ENCODE measurements around the gene SLC48A1. TPM values are rescaled to one million over a fixed set of nuclear protein-coding genes. Genes with fewer than 3 reads are reported as not detected.

SLC48A1 gene
- total and polyA plus RNA-seq, 10 of the 15 experiments (the other 5 are each of a cell fraction or from before 2014, with no cell fraction given), result 1.1 to 4.9 (median 1.9) TPM

DNA sequence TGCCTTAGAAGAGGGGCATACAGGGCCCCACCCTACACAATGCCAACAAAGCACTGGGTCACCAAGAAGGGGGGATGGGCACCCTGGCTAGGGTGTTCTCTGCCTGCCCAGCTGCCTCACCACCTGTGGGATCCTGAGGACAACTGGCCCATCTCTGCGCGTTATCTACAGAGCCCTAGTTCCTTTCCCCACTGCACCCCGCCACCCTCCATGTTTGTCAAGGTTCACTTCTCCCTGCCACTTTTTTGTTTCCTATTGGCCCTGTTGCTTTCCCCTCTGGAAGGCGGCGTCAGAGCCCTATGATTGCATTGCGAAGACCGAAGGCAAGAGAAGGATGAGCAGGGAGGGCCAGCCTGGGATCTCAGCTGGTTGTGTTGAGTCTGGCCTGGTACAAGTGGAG is 1.6 kb downstream of the SLC48A1 start:
- POLR2A ChIA-PET, result interaction anchor here (2.1 kb wide), 1 partner anchor 32 kb away, joined by 5 read pairs; no protein-coding TSS in a partner anchor
- DNase-seq (ENCODE audit: low read depth, low spot score) (no peak), FAIRE-seq (no peak), ATAC-seq (no peak)
- no TSS peak for BruUV-seq (replicated peaks)
- no peak overlapping the region for H3K4me2 ChIP-seq (ENCODE audit: control insufficient read depth, insufficient read depth)
- H2AFZ ChIP-seq (ENCODE audit: control insufficient read depth, low read depth, low read length), result no peak overlapping the region
- no peak overlapping the region for H3K9ac ChIP-seq (ENCODE audit: control insufficient read depth, insufficient read depth, low read length)
- peaks cover 17% of the 10 kb centered on the region; the same call in 1 of the 2 replicates for H3K4me1 ChIP-seq (ENCODE audit: control insufficient read depth, insufficient read depth, low read length)
- H3K79me2 ChIP-seq (ENCODE audit: control insufficient read depth, insufficient read depth, low read length), result no peaks in the 10 kb centered on the region
- in situ Hi-C loops (cut with MboI) (loop anchor here (5.0 kb wide), 2 partner anchors 62 to 122 kb away; no protein-coding TSS in a partner anchor), intact Hi-C loops (cut with micrococcal nuclease; ENCODE audit: unreplicated experiment) (loop anchor here (5.0 to 10.0 kb wide), 2 partner anchors 63 to 740 kb away; no protein-coding TSS in a partner anchor)
- CTCF ChIA-PET, result interaction anchor here (1.0 to 19.3 kb wide), 6 partner anchors 16 to 62 kb away, joined by 4 to 814 read pairs (median 66); partner anchors contain the start of gene RAPGEF3
- no peaks in the 10 kb centered on the region for H3K27me3 ChIP-seq (replicated peaks in 1 of 2; ENCODE audit: control insufficient read depth in 2 of 2, insufficient read depth in 2 of 2, low read length in 1 of 2)
- 95% methylated on average over 7 of the region's 7 CpGs for WGBS (ENCODE audit: insufficient coverage, insufficient replicate concordance, low lambda C conversion rate, missing lambda C conversion rate)
- H3K4me3 ChIP-seq, result no peak overlapping the region
- H3K27ac ChIP-seq (ENCODE audit: control insufficient read depth, insufficient read depth), result no peak overlapping the region
- no peaks in the 10 kb centered on the region for H3K36me3 ChIP-seq (ENCODE audit: control insufficient read depth in 2 of 2, insufficient read depth in 2 of 2, low read length in 1 of 2)
- RAD21 ChIA-PET (ENCODE audit: unreplicated experiment), result interaction anchor here (1.1 to 9.0 kb wide), 4 partner anchors 33 to 65 kb away, joined by 4 to 120 read pairs (median 26); no protein-coding TSS in a partner anchor
- H4K20me1 ChIP-seq (ENCODE audit: control insufficient read depth, insufficient read depth), result no peaks in the 10 kb centered on the region
- H3K9me3 ChIP-seq (replicated peaks; ENCODE audit: control insufficient read depth, insufficient read depth, low read length), result no peaks in the 10 kb centered on the region
- TF ChIP-seq MXI1 (IDR thresholded peaks at IDR 0.05; ENCODE audit: low read depth, low read length) (no peak), POLR2AphosphoS5 (IDR thresholded peaks at IDR 0.05; ENCODE audit: low read length) (no peak), RBBP5 (conservative IDR thresholded peaks at IDR 0.05) (no peak), E4F1 (IDR thresholded peaks at IDR 0.05; ENCODE audit: borderline replicate concordance, partially characterized antibody) (no peak)
- TF ChIP-seq, protein P1, sequence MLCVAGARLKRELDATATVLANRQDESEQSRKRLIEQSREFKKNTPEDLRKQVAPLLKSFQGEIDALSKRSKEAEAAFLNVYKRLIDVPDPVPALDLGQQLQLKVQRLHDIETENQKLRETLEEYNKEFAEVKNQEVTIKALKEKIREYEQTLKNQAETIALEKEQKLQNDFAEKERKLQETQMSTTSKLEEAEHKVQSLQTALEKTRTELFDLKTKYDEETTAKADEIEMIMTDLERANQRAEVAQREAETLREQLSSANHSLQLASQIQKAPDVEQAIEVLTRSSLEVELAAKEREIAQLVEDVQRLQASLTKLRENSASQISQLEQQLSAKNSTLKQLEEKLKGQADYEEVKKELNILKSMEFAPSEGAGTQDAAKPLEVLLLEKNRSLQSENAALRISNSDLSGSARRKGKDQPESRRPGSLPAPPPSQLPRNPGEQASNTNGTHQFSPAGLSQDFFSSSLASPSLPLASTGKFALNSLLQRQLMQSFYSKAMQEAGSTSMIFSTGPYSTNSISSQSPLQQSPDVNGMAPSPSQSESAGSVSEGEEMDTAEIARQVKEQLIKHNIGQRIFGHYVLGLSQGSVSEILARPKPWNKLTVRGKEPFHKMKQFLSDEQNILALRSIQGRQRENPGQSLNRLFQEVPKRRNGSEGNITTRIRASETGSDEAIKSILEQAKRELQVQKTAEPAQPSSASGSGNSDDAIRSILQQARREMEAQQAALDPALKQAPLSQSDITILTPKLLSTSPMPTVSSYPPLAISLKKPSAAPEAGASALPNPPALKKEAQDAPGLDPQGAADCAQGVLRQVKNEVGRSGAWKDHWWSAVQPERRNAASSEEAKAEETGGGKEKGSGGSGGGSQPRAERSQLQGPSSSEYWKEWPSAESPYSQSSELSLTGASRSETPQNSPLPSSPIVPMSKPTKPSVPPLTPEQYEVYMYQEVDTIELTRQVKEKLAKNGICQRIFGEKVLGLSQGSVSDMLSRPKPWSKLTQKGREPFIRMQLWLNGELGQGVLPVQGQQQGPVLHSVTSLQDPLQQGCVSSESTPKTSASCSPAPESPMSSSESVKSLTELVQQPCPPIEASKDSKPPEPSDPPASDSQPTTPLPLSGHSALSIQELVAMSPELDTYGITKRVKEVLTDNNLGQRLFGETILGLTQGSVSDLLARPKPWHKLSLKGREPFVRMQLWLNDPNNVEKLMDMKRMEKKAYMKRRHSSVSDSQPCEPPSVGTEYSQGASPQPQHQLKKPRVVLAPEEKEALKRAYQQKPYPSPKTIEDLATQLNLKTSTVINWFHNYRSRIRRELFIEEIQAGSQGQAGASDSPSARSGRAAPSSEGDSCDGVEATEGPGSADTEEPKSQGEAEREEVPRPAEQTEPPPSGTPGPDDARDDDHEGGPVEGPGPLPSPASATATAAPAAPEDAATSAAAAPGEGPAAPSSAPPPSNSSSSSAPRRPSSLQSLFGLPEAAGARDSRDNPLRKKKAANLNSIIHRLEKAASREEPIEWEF (IDR thresholded peaks at IDR 0.05; ENCODE audit: insufficient replicate concordance, low read depth, low read length), result no peak
- SMC1A ChIA-PET (ENCODE audit: uncharacterized antibody, unreplicated experiment), result interaction anchor here (1.8 to 11.3 kb wide), 2 partner anchors 7 to 32 kb away, joined by 7 to 139 read pairs; no protein-coding TSS in a partner anchor
